ENCODE results near the gene NFIA.

DNA sequence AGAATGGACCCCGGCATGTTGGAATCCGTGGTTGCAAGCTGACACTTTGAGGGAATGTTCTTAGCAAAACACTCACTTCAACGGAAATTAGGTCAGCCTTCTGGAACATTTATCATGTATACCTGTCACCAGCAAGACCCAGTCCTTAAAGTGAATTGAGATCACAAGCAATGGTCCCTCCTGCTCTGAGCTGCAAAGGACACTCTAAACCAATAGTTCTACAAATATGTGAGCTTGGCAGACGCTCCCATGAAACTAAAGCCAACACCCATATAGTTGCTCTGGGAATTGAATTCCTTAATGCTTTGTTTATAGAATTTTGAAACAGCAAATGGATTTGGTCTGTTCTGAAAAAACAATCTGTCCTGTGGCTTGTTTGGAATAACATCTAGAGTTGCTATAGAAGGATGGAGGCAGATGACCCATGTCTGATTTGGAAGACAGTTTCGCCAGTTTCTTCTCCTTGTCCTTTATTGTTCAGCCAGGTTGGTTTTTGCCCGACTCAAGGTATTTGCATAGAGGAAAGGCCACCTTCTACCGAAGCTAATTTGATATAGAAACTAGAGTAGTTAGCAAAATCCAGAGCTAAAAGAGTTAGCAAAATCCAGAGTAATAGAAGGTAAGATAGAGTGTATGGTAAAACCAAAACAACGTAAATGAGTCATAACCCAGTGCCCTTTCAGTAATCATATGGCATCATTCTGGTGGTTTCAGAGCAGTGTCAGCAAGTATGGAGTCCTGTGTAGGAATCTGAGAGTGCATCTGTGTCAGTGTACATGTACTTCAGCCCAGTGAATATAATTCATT is 236.2 kb downstream of the NFIA start:
- TF ChIP-seq, protein P1, sequence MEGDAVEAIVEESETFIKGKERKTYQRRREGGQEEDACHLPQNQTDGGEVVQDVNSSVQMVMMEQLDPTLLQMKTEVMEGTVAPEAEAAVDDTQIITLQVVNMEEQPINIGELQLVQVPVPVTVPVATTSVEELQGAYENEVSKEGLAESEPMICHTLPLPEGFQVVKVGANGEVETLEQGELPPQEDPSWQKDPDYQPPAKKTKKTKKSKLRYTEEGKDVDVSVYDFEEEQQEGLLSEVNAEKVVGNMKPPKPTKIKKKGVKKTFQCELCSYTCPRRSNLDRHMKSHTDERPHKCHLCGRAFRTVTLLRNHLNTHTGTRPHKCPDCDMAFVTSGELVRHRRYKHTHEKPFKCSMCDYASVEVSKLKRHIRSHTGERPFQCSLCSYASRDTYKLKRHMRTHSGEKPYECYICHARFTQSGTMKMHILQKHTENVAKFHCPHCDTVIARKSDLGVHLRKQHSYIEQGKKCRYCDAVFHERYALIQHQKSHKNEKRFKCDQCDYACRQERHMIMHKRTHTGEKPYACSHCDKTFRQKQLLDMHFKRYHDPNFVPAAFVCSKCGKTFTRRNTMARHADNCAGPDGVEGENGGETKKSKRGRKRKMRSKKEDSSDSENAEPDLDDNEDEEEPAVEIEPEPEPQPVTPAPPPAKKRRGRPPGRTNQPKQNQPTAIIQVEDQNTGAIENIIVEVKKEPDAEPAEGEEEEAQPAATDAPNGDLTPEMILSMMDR (conservative IDR thresholded peaks at IDR 0.05 in 1 of 2, IDR thresholded peaks at IDR 0.05 in 1 of 2; ENCODE audit: extremely low read depth in 1 of 2, insufficient read depth in 1 of 2, low read depth in 1 of 2, low read length in 2 of 2), result no peak
- TF ChIP-seq EZH2 (IDR thresholded peaks at IDR 0.05; ENCODE audit: borderline replicate concordance, low read length), result no peak
